H4 (cell line): Measurements from ENCODE around the gene HSPBP1. TPM values are rescaled to one million over a fixed set of nuclear protein-coding genes. Genes with fewer than 3 reads are reported as not detected.

ENCODE experiments used
- DNase-seq: peaks from one replicate; pipeline ENCODE4 v3.0.0-alpha.2; 2015; ENCODE audit warnings: low spot score
- total RNA-seq: library from RNA; depleted of rRNA; stranded (reverse); fragments of >200 nt; shearing (Covaris generic); gene quantifications from 2 replicates; pipeline ENCODE4 v1.2.3, GENCODE V29; 2014

The HSPBP1 gene
- total RNA-seq, 1 experiment from 2014 or later: 57.7 TPM

- no peak for DNase-seq
Observed at GRCh38 chr19:55304980-55305379, 25.1 kb upstream of the HSPBP1 start.

- no peak for DNase-seq
Observed at GRCh38 chr19:55304279-55304978, 24.5 kb upstream of the HSPBP1 start.

GRCh38 chr19:55303477-55303876 is 23.6 kb upstream of the HSPBP1 start:
- no peak for DNase-seq

- DNase-seq: no peak
Observed at GRCh38 chr19:55302318-55302703, 22.4 kb upstream of the HSPBP1 start.

- DNase-seq: peak; percentile 85
Observed at GRCh38 chr19:55301459-55302317, 21.8 kb upstream of the HSPBP1 start.

GRCh38 chr19:55300886-55301458 is 21.1 kb upstream of the HSPBP1 start:
- no peak for DNase-seq

- DNase-seq: no peak
Observed at GRCh38 chr19:55299991-55300390, 20.1 kb upstream of the HSPBP1 start.

GRCh38 chr19:55297267-55297666 is 17.4 kb upstream of the HSPBP1 start:
- no peak for DNase-seq

- no peak for DNase-seq
Observed at GRCh38 chr19:55289117-55289796, 9.3 kb upstream of the HSPBP1 start.

- no peak for DNase-seq
Observed at GRCh38 chr19:55287361-55288079, 7.6 kb upstream of the HSPBP1 start.

- no peak for DNase-seq
Observed at GRCh38 chr19:55285229-55285890, 5.5 kb upstream of the HSPBP1 start.

- no peak for DNase-seq
Observed at GRCh38 chr19:55284405-55285058, 4.6 kb upstream of the HSPBP1 start.

- peak; percentile 89 for DNase-seq
Observed at GRCh38 chr19:55283548-55284377, 3.9 kb upstream of the HSPBP1 start, which contains the start of gene BRSK1. Gene BRSK1 (plus strand): TSS chr19:55283997. CDS start chr19:55284443, 446 bp downstream.

- DNase-seq: no peak
Observed at GRCh38 chr19:55279340-55279739, 570 bp downstream of the HSPBP1 start.

GRCh38 chr19:55278391-55279135 is 1.3 kb downstream of the HSPBP1 start:
- DNase-seq: no peak

GRCh38 chr19:55277494-55277893 is 2.4 kb downstream of the HSPBP1 start:
- DNase-seq: no peak

GRCh38 chr19:55276720-55277430 is 3.0 kb downstream of the HSPBP1 start:
- DNase-seq: no peak
